ENCODE data around the gene COMT. TPM values are rescaled to one million over a fixed set of nuclear protein-coding genes. Genes with fewer than 3 reads are reported as not detected.

The COMT gene
- total and polyA plus RNA-seq, 2 of the 4 experiments (the other 2 are of a cell fraction) = 202 to 347 TPM

- 100% methylated on average over 2 of the region's 8 CpGs; no CpG with 5 or more reads in 1 of the 2 experiments for WGBS, 2 experiments (ENCODE audit: extremely low coverage in 2 of 2, insufficient read length in 1 of 2)
- BruUV-seq (replicated peaks) = no TSS peak
- DNase-seq = no peak
- Histone ChIP-seq H3K4ac (ENCODE audit: low read depth, low read length) (no peak overlapping the region), H4K91ac (ENCODE audit: insufficient read depth, low read depth, low read length) (no peak overlapping the region), H3K79me1 (ENCODE audit: low read depth in 1 of 2, low read length in 2 of 2) (peaks cover 17 to 18% of the 10 kb centered on the region in 2 experiments), H3K27ac (ENCODE audit: insufficient read depth, low read length) (no peak overlapping the region), H3K56ac (ENCODE audit: extremely low read depth, insufficient read depth, low read length) (no peak overlapping the region), H3K9me3 (ENCODE audit: control insufficient read depth, insufficient read depth, low read length) (peaks cover 9% of the 10 kb centered on the region), H3K4me1 (ENCODE audit: control insufficient read depth, insufficient read depth, low read length) (no peaks in the 10 kb centered on the region), H2BK20ac (ENCODE audit: low read depth, low read length) (no peak overlapping the region), H2AK9ac (replicated peaks; ENCODE audit: low read depth, low read length, poor library complexity) (no peak overlapping the region), H2BK5ac (ENCODE audit: low read depth, low read length, poor library complexity, severe bottlenecking) (no peak overlapping the region), H4K20me1 (ENCODE audit: insufficient read depth, low read length) (no peaks in the 10 kb centered on the region; the same call in 1 of the 2 replicates), H4K5ac (ENCODE audit: low read depth, low read length) (no peak overlapping the region), H4K8ac (ENCODE audit: low read depth in 2 of 2, low read length in 2 of 2) (no peak overlapping the region), H2AK5ac (ENCODE audit: low read depth, low read length) (no peak overlapping the region), H2AFZ (replicated peaks; ENCODE audit: low read length, poor library complexity) (no peak overlapping the region), H3K9ac (ENCODE audit: low read depth, low read length) (no peak overlapping the region), H3K9me1 (ENCODE audit: insufficient read depth, low read length) (peaks cover 15% of the 10 kb centered on the region), H3K4me3 (ENCODE audit: insufficient read depth, low read depth, low read length) (no peak overlapping the region), H3K36me3 (ENCODE audit: control insufficient read depth, insufficient read depth, low read length) (peaks cover 10% of the 10 kb centered on the region), H3K4me2 (ENCODE audit: low read depth, low read length) (no peak overlapping the region), H3K14ac (replicated peaks; ENCODE audit: low read depth, low read length) (no peak overlapping the region), H3K23ac (ENCODE audit: low read depth, low read length) (no peak overlapping the region), H3K18ac (ENCODE audit: low read depth, low read length) (no peak overlapping the region), H3K27me3 (ENCODE audit: control insufficient read depth, insufficient read depth, low read length) (no peaks in the 10 kb centered on the region), H2BK120ac (ENCODE audit: low read depth, low read length) (no peak overlapping the region), H2BK15ac (ENCODE audit: low read depth, low read length) (no peak overlapping the region)
- ChIA-PET CTCF (no interaction called here), POLR2A (ENCODE audit: unreplicated experiment) (interaction anchor here (0.6 kb wide), 1 partner anchor 22 kb away, joined by 26 read pairs; no protein-coding TSS in a partner anchor)
- intact Hi-C loops (cut with micrococcal nuclease) = no loop called here
- TF ChIP-seq USF2 (IDR thresholded peaks at IDR 0.05; ENCODE audit: low read depth, low read length) (no peak), RFX5 (IDR thresholded peaks at IDR 0.05; ENCODE audit: low read depth, low read length) (no peak), MXI1 (IDR thresholded peaks at IDR 0.05; ENCODE audit: borderline replicate concordance, low read depth, low read length) (no peak), RCOR1 (IDR thresholded peaks at IDR 0.05; ENCODE audit: insufficient replicate concordance, low read length) (no peak), ELK1 (IDR thresholded peaks at IDR 0.05; ENCODE audit: borderline replicate concordance, low read depth, low read length) (no peak), MAZ (IDR thresholded peaks at IDR 0.05; ENCODE audit: borderline replicate concordance, low read depth, low read length) (no peak), MAFK (IDR thresholded peaks at IDR 0.05; ENCODE audit: low read depth, low read length) (no peak), NFE2L2 (IDR thresholded peaks at IDR 0.05; ENCODE audit: low read depth, low read length) (no peak), CTCF (conservative IDR thresholded peaks at IDR 0.05; ENCODE audit: low read depth, low read length) (no peak), BHLHE40 (IDR thresholded peaks at IDR 0.05; ENCODE audit: low read depth, low read length) (no peak), SMC3 (IDR thresholded peaks at IDR 0.05; ENCODE audit: low read depth, low read length) (no peak)
- in situ Hi-C loops (cut with MboI; ENCODE audit: low sequenced_read_pairs) = no loop called here
- no peak for ATAC-seq (ENCODE audit: low read depth)
- dilution Hi-C loops (cut with HindIII; ENCODE audit: low sequenced_read_pairs, unreplicated experiment) = no loop called here
Measured at GRCh38 chr22:19931514-19931913, 10.1 kb upstream of the COMT start.
